WTC11 (cell line): ENCODE data around the gene AGXT. TPM values are rescaled to one million over a fixed set of nuclear protein-coding genes. Genes with fewer than 3 reads are reported as not detected.

Experiments
- ATAC-seq: fragments of 200-7000 bp; cut with Tn5 transposase; 2 replicates; pipeline ENCODE4 v1.10.0; 2021; ENCODE audit warnings: mild to moderate bottlenecking, moderate library complexity
- CTCF ChIA-PET: fragments of 300-600 bp; sonication (Branson Sonifier 250); formaldehyde crosslinking; loops from one replicate; lab custom pipeline; 2021; ENCODE audit warnings: antibody characterized with exemption; lab: Charles Lee
- POLR2A ChIA-PET: fragments of 350-600 bp; sonication (Branson Sonifier 250); formaldehyde crosslinking; loops from one replicate; lab custom pipeline; 2021; ENCODE audit warnings: antibody characterized with exemption; lab: Charles Lee
- DNase-seq: peaks from one replicate; pipeline ENCODE4 v3.0.0; 2021; ENCODE audit warnings: low spot score
- H3K27ac Mint-ChIP-seq: 2 replicates; pipeline ENCODE4 v1.8.0; 2021; ENCODE audit warnings: mixed read lengths
- H3K27me3 Mint-ChIP-seq: 2 replicates; pipeline ENCODE4 v1.8.0; 2021; ENCODE audit warnings: low read depth, mild to moderate bottlenecking, moderate library complexity, mixed read lengths
- H3K36me3 Mint-ChIP-seq: 2 replicates; pipeline ENCODE4 v1.8.0; 2021; ENCODE audit warnings: mixed read lengths
- H3K4me1 Mint-ChIP-seq: 2 replicates; pipeline ENCODE4 v1.8.0; 2022; ENCODE audit warnings: mixed read lengths
- H3K4me3 Mint-ChIP-seq: 2 replicates; pipeline ENCODE4 v1.8.0; 2021; ENCODE audit warnings: mild to moderate bottlenecking, moderate library complexity, mixed read lengths
- H3K9me3 Mint-ChIP-seq: 2 replicates; pipeline ENCODE4 v1.8.0; 2021; ENCODE audit warnings: mixed read lengths
- CBFB ChIP-seq: sonication (generic); formaldehyde crosslinking; IDR thresholded peaks from 2 replicates; pipeline ENCODE4 v1.8.1; 2022; ENCODE audit warnings: mild to moderate bottlenecking, low read depth, missing genetic modification reagents
- FOXJ3 ChIP-seq: sonication (generic); formaldehyde crosslinking; IDR thresholded peaks from 2 replicates; pipeline ENCODE4 v1.9.0; 2021; ENCODE audit warnings: missing genetic modification reagents, mild to moderate bottlenecking, borderline replicate concordance
- GTF2I ChIP-seq: fragments of 250-450 bp; sonication (Bioruptor Pico); conservative IDR thresholded peaks from 2 replicates; pipeline ENCODE4 v1.4.0; 2021; ENCODE audit warnings: mild to moderate bottlenecking
- NR2C2 ChIP-seq: sonication (generic); formaldehyde crosslinking; IDR thresholded peaks from 2 replicates; pipeline ENCODE4 v1.8.0; 2022; ENCODE audit warnings: mild to moderate bottlenecking, missing genetic modification reagents
- PRRX2 ChIP-seq: fragments of 250-450 bp; sonication (Bioruptor Pico); IDR thresholded peaks from 2 replicates; pipeline ENCODE4 v1.8.0; 2021; ENCODE audit warnings: mild to moderate bottlenecking
- SOX15 ChIP-seq: fragments of 250-450 bp; sonication (Bioruptor Pico); IDR thresholded peaks from 2 replicates; pipeline ENCODE4 v1.9.0; 2021; ENCODE audit warnings: mild to moderate bottlenecking
- SP1 ChIP-seq: sonication (generic); formaldehyde crosslinking; conservative IDR thresholded peaks from 2 replicates; pipeline ENCODE4 v1.8.1; 2022; ENCODE audit warnings: missing genetic modification reagents
- TCF7 ChIP-seq: sonication (generic); formaldehyde crosslinking; IDR thresholded peaks from 2 replicates; pipeline ENCODE4 v1.8.0; 2022; ENCODE audit warnings: mild to moderate bottlenecking, low read depth, missing genetic modification reagents, moderate library complexity
- TEAD4 ChIP-seq: sonication (generic); formaldehyde crosslinking; IDR thresholded peaks from 2 replicates; pipeline ENCODE4 v1.8.0; 2022; ENCODE audit warnings: mild to moderate bottlenecking, missing genetic modification reagents
- TP53 ChIP-seq: sonication (generic); formaldehyde crosslinking; IDR thresholded peaks from 2 replicates; pipeline ENCODE4 v1.8.1; 2023; ENCODE audit warnings: mild to moderate bottlenecking, missing genetic modification reagents
- ZNF138 ChIP-seq: sonication (generic); formaldehyde crosslinking; conservative IDR thresholded peaks from 2 replicates; pipeline ENCODE4 v1.8.1; 2022; ENCODE audit warnings: mild to moderate bottlenecking, moderate library complexity, missing genetic modification reagents
- ZNF416 ChIP-seq: fragments of 250-450 bp; sonication (Bioruptor Pico); IDR thresholded peaks from 2 replicates; pipeline ENCODE4 v1.9.0; 2021; ENCODE audit warnings: mild to moderate bottlenecking, inconsistent platforms
- total RNA-seq: library from RNA; stranded (reverse); gene quantifications from 3 replicates; pipeline ENCODE4 v1.2.3, GENCODE V29; 2021
- TF ChIP-seq, protein P1 (sequence below): fragments of 250-450 bp; sonication (Bioruptor Pico); IDR thresholded peaks from 2 replicates; pipeline ENCODE4 v2.1.2; 2022; ENCODE audit warnings: mild to moderate bottlenecking, moderate library complexity
- TF ChIP-seq, protein P2 (sequence below): sonication (generic); formaldehyde crosslinking; IDR thresholded peaks from 2 replicates; pipeline ENCODE4 v1.8.1; 2023; ENCODE audit warnings: mild to moderate bottlenecking, missing genetic modification reagents, moderate library complexity
- TF ChIP-seq, protein P3 (sequence below): sonication (generic); formaldehyde crosslinking; IDR thresholded peaks from 2 replicates; pipeline ENCODE4 v1.8.1; 2023; ENCODE audit warnings: mild to moderate bottlenecking, moderate library complexity, missing genetic modification reagents
- TF ChIP-seq, protein P4 (sequence below): sonication (generic); formaldehyde crosslinking; IDR thresholded peaks from 2 replicates; pipeline ENCODE4 v1.8.1; 2023; ENCODE audit warnings: mild to moderate bottlenecking, missing genetic modification reagents, borderline replicate concordance
- TF ChIP-seq, protein P5 (sequence below): sonication (generic); formaldehyde crosslinking; IDR thresholded peaks from 2 replicates; pipeline ENCODE4 v1.8.1; 2022; ENCODE audit warnings: low read depth, mild to moderate bottlenecking, moderate library complexity, missing genetic modification reagents, borderline replicate concordance

Gene AGXT
- total RNA-seq, 1 experiment from 2014 or later = 0.24 TPM

DNA sequence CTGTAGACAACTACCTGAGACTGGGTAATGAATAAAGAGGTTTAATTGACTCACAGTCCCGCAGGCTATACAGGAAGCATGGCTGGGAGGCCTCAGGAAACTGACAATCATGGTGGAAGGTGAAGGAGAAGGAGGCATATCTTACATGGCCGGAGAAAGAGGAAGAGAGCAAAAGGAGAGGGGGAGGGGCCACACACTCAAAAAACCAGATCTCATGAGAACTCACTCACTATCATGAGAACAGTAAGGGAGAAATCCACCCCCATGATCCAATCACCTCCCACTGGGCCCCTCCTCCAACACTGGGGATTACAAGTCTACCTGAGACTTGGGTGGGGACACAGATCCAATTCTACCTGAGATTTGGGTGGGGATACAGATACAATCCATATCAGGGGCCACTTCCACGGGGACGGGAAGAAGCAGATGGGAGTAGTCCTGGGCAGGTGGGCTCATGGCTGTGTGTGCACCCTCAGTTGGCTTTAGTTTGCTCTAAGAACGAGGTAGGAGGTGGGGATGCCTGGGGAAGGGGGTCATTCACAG is 17.5 kb downstream of the AGXT start:
- Mint-ChIP-seq H3K27ac (no peak overlapping the region), H3K4me3 (no peak overlapping the region)
- no peak for ATAC-seq

DNA sequence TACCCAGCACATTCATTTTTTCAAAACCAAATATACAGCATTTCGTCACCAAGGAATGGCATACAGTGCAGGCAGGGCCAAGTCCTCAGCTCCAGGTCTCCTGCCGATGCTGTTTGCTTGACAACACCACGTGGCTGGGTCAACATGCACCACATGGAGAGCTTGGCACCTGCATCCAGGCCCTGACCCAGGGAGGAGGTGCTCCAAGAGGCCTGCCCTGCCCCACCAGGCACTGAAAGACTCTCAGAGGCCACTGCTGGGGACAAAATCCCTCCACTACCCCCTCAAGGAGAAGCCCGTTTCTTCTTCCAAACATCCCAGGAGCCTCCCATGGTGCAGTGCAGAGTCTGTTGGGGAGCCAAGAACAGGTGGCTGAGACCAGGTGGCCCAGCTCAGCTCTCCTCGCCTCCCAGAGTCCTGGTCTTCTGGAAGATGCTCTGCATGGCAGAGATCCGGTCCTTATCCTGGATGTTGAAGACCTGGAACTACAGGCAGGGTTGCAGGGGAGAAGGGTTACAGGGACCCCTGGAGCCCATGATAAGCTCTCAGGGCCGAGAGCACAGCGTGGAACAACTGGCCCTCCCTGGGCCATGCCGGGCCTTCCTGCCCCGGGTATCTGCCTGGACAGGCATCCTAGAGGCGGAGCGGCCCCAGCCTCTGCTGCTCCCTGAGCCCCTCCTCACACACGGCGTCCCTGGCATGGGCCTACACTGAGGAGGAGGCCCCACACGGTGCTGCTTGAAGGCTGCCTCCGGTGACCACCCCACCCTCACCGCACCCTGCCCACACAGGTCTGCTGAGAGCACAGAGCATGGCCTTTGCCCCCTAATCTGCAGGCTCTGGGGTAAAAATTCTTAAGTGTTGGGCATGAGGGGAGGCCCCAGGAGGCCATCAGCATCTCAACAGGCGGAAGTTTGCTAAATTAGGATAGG is 18.3 kb downstream of the AGXT start:
- ATAC-seq (no peak; the same call in 1 of the 2 replicates), DNase-seq (no peak)
- Mint-ChIP-seq H3K4me1 (no peaks in the 10 kb centered on the region), H3K27ac (no peak overlapping the region), H3K36me3 (no peaks in the 10 kb centered on the region), H3K9me3 (no peaks in the 10 kb centered on the region), H3K27me3 (no peaks in the 10 kb centered on the region), H3K4me3 (no peak overlapping the region)
- CTCF ChIA-PET = no interaction called here
- TF ChIP-seq, protein P1, sequence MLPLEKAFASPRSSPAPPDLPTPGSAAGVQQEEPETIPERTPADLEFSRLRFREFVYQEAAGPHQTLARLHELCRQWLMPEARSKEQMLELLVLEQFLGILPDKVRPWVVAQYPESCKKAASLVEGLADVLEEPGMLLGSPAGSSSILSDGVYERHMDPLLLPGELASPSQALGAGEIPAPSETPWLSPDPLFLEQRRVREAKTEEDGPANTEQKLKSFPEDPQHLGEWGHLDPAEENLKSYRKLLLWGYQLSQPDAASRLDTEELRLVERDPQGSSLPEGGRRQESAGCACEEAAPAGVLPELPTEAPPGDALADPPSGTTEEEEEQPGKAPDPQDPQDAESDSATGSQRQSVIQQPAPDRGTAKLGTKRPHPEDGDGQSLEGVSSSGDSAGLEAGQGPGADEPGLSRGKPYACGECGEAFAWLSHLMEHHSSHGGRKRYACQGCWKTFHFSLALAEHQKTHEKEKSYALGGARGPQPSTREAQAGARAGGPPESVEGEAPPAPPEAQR = no peak
- TF ChIP-seq SOX15 (no peak), ZNF416 (no peak)
- POLR2A ChIA-PET = no interaction called here

More for the DNA sequence above, 17.5 kb downstream of the AGXT start:
- no peak for DNase-seq
- POLR2A ChIA-PET = no interaction called here
- Mint-ChIP-seq H3K4me1 (no peaks in the 10 kb centered on the region), H3K27me3 (no peaks in the 10 kb centered on the region), H3K36me3 (no peaks in the 10 kb centered on the region), H3K9me3 (no peaks in the 10 kb centered on the region)
- CTCF ChIA-PET = no interaction called here
- TF ChIP-seq CBFB = no peak
- no peak for TF ChIP-seq TEAD4 (CRISPR knock-in tag)
- no peak for TF ChIP-seq NR2C2 (CRISPR knock-in tag)
- no peak for TF ChIP-seq ZNF416
- TF ChIP-seq ZNF138 = no peak
- TF ChIP-seq FOXJ3 (CRISPR knock-in tag) = no peak
- no peak for TF ChIP-seq TCF7 (CRISPR knock-in tag)
- no peak for TF ChIP-seq TP53 (CRISPR knock-in tag)
- TF ChIP-seq, protein P2, sequence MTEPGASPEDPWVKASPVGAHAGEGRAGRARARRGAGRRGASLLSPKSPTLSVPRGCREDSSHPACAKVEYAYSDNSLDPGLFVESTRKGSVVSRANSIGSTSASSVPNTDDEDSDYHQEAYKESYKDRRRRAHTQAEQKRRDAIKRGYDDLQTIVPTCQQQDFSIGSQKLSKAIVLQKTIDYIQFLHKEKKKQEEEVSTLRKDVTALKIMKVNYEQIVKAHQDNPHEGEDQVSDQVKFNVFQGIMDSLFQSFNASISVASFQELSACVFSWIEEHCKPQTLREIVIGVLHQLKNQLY (CRISPR knock-in tag) = no peak

DNA sequence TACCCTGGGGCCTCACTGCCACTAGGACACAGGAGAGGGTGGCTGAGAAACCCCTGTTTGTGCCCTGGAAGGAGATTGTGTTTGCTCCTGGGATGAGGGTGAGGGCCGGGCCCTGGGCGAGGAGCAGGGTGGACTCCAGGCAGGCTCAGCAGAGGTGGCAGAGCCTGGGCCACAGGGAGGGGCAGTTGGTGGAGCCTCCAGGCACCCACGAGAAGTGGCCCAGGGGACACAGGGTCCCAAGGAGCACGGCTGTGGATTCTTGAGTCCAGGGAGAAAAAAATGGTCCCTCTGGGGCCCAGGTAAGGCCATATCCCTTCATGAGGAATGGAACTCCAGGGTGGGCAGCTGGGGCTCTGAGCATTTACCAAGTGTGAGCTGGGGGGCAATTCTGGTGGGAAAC is 19.0 kb downstream of the AGXT start:
- ChIA-PET CTCF (interaction anchor here (2.0 to 2.4 kb wide), 2 partner anchors 10 to 36 kb away, joined by 8 to 10 read pairs; no protein-coding TSS in a partner anchor), POLR2A (no interaction called here)
- TF ChIP-seq SP1 (CRISPR knock-in tag) (no peak), ZNF416 (no peak), GTF2I (CRISPR knock-in tag) (no peak), PRRX2 (CRISPR knock-in tag) (no peak)
- TF ChIP-seq, protein P3, sequence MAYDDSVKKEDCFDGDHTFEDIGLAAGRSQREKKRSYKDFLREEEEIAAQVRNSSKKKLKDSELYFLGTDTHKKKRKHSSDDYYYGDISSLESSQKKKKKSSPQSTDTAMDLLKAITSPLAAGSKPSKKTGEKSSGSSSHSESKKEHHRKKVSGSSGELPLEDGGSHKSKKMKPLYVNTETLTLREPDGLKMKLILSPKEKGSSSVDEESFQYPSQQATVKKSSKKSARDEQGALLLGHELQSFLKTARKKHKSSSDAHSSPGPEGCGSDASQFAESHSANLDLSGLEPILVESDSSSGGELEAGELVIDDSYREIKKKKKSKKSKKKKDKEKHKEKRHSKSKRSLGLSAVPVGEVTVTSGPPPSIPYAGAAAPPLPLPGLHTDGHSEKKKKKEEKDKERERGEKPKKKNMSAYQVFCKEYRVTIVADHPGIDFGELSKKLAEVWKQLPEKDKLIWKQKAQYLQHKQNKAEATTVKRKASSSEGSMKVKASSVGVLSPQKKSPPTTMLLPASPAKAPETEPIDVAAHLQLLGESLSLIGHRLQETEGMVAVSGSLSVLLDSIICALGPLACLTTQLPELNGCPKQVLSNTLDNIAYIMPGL = no peak
- TF ChIP-seq, protein P4, sequence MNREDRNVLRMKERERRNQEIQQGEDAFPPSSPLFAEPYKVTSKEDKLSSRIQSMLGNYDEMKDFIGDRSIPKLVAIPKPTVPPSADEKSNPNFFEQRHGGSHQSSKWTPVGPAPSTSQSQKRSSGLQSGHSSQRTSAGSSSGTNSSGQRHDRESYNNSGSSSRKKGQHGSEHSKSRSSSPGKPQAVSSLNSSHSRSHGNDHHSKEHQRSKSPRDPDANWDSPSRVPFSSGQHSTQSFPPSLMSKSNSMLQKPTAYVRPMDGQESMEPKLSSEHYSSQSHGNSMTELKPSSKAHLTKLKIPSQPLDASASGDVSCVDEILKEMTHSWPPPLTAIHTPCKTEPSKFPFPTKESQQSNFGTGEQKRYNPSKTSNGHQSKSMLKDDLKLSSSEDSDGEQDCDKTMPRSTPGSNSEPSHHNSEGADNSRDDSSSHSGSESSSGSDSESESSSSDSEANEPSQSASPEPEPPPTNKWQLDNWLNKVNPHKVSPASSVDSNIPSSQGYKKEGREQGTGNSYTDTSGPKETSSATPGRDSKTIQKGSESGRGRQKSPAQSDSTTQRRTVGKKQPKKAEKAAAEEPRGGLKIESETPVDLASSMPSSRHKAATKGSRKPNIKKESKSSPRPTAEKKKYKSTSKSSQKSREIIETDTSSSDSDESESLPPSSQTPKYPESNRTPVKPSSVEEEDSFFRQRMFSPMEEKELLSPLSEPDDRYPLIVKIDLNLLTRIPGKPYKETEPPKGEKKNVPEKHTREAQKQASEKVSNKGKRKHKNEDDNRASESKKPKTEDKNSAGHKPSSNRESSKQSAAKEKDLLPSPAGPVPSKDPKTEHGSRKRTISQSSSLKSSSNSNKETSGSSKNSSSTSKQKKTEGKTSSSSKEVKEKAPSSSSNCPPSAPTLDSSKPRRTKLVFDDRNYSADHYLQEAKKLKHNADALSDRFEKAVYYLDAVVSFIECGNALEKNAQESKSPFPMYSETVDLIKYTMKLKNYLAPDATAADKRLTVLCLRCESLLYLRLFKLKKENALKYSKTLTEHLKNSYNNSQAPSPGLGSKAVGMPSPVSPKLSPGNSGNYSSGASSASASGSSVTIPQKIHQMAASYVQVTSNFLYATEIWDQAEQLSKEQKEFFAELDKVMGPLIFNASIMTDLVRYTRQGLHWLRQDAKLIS (CRISPR knock-in tag) = no peak
- TF ChIP-seq, protein P5, sequence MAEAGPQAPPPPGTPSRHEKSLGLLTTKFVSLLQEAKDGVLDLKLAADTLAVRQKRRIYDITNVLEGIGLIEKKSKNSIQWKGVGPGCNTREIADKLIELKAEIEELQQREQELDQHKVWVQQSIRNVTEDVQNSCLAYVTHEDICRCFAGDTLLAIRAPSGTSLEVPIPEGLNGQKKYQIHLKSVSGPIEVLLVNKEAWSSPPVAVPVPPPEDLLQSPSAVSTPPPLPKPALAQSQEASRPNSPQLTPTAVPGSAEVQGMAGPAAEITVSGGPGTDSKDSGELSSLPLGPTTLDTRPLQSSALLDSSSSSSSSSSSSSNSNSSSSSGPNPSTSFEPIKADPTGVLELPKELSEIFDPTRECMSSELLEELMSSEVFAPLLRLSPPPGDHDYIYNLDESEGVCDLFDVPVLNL (CRISPR knock-in tag) = no peak
- no peaks in the 10 kb centered on the region for H3K27me3 Mint-ChIP-seq
- no peaks in the 10 kb centered on the region for H3K36me3 Mint-ChIP-seq
- no peaks in the 10 kb centered on the region for H3K4me1 Mint-ChIP-seq
- H3K27ac Mint-ChIP-seq = no peak overlapping the region
- DNase-seq = no peak
- H3K4me3 Mint-ChIP-seq = no peak overlapping the region
- no peaks in the 10 kb centered on the region for H3K9me3 Mint-ChIP-seq
- ATAC-seq = no peak
